Mesendoderm (in vitro differentiated cells): Measurements from ENCODE around the gene TANGO6.
"Not testable (repeated sequence)": the region's sequence is repeated elsewhere in the genome, so short reads cannot be mapped to it uniquely, and the experiment has no call there.

Experiments
- DNase-seq: peaks from one replicate; pipeline ENCODE4 v3.0.0; 2013
- H2AK5ac ChIP-seq: 2 replicates; pipeline ENCODE4 v1.6.1; 2013; ENCODE audit warnings: low read length, inconsistent platforms
- H2BK120ac ChIP-seq: 2 replicates; pipeline ENCODE4 v1.6.1; 2013; ENCODE audit warnings: low read depth, mild to moderate bottlenecking, low read length, moderate library complexity, mixed read lengths
- H2BK15ac ChIP-seq: replicated peaks from 2 replicates; pipeline ENCODE4 v1.6.1; 2013; ENCODE audit warnings: low read depth, mild to moderate bottlenecking, moderate library complexity
- H2BK5ac ChIP-seq: 2 replicates; pipeline ENCODE4 v1.6.1; 2013; ENCODE audit warnings: low read length, inconsistent platforms
- H3K18ac ChIP-seq: 2 replicates; pipeline ENCODE4 v1.6.1; 2013; ENCODE audit warnings: mild to moderate bottlenecking, low read length, mixed read lengths
- H3K23ac ChIP-seq: one replicate; pipeline ENCODE4 v1.6.1; 2013; ENCODE audit warnings: low read length
- H3K27ac ChIP-seq: 2 replicates; pipeline ENCODE4 v1.5.1; 2013; ENCODE audit warnings: low read depth, mild to moderate bottlenecking, inconsistent platforms, low read length, moderate library complexity
- H3K27me3 ChIP-seq: 2 replicates; pipeline ENCODE4 v1.6.1; 2013; ENCODE audit warnings: low read length, control low read depth, mild to moderate bottlenecking, inconsistent platforms; ENCODE audit not compliant: insufficient read depth, poor library complexity
- H3K36me3 ChIP-seq: 2 replicates; pipeline ENCODE4 v1.6.1; 2013; ENCODE audit warnings: low read length, inconsistent platforms; ENCODE audit not compliant: control insufficient read depth, insufficient read depth
- H3K4ac ChIP-seq: one replicate; pipeline ENCODE4 v1.6.1; 2013; ENCODE audit warnings: low read depth, mild to moderate bottlenecking, low read length, moderate library complexity
- H3K4me1 ChIP-seq: 2 replicates; pipeline ENCODE4 v1.6.1; 2013; ENCODE audit warnings: low read depth, low read length, inconsistent platforms; ENCODE audit not compliant: control insufficient read depth
- H3K4me2 ChIP-seq: 2 replicates; pipeline ENCODE4 v1.6.1; 2013; ENCODE audit warnings: low read length
- H3K4me3 ChIP-seq: 2 replicates; pipeline ENCODE4 v1.5.1; 2013; ENCODE audit warnings: mild to moderate bottlenecking, low read length
- H3K56ac ChIP-seq: one replicate; pipeline ENCODE4 v1.6.1; 2013; ENCODE audit warnings: low read length
- H3K79me1 ChIP-seq: 2 replicates; pipeline ENCODE4 v1.6.1; 2013; ENCODE audit warnings: low read length, inconsistent platforms
- H3K79me2 ChIP-seq: 2 replicates; pipeline ENCODE4 v1.6.1; 2013; ENCODE audit warnings: mild to moderate bottlenecking, low read length; ENCODE audit not compliant: control insufficient read depth, insufficient read depth
- H3K9ac ChIP-seq: 2 replicates; pipeline ENCODE4 v1.6.1; 2013; ENCODE audit warnings: low read length, inconsistent platforms
- H4K5ac ChIP-seq: one replicate; pipeline ENCODE4 v1.6.1; 2013; ENCODE audit warnings: low read length
- H4K8ac ChIP-seq: one replicate; pipeline ENCODE4 v1.6.1; 2013; ENCODE audit warnings: low read depth, mild to moderate bottlenecking, control low read depth, low read length, moderate library complexity
- WGBS: extraction: QIAGEN DNeasy Blood & Tissue Kit; methylation state at CpG from one replicate; pipeline ENCODE4 v1.1.7; 2013; ENCODE audit warnings: low lambda C conversion rate, missing lambda C conversion rate; ENCODE audit not compliant: insufficient coverage; ENCODE audit errors: extremely low coverage; 5-methylcytosine and 5-hydroxymethylcytosine counted together

Gene TANGO6

DNA sequence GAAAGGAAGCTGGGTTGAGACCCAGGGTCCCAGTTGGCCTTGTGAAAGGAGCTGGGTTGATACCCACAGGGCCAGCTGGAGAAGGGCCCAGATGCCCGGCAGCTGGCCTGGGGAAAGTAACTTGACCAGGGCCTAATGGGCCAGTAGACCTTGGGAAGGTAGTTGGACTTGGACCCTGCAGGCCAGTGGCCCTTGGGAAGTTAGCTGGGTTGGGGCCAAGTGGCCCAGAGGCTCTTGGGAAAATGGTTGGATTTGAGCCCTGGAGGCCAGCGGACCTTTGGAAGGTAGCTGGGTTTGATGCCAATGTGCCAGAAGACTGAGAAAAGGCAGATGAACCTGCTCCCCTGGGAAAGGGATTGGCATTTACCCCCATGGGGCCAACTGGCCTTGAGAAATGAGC, 275.7 kb downstream of the TANGO6 start:
- Histone ChIP-seq H3K4me3 (no peak overlapping the region), H2BK15ac (no peak overlapping the region), H3K18ac (no peak overlapping the region), H2BK120ac (no peak overlapping the region), H3K23ac (no peak overlapping the region), H3K27ac (no peak overlapping the region), H3K79me1 (peaks cover 2% of the 10 kb centered on the region), H3K4ac (no peak overlapping the region), H4K5ac (no peak overlapping the region), H2AK5ac (no peak overlapping the region), H3K9ac (no peak overlapping the region), H3K79me2 (no peaks in the 10 kb centered on the region), H3K4me1 (no peaks in the 10 kb centered on the region), H2BK5ac (no peak overlapping the region), H3K56ac (no peak overlapping the region), H3K27me3 (no peaks in the 10 kb centered on the region), H4K8ac (no peak overlapping the region), H3K36me3 (peaks cover 7% of the 10 kb centered on the region), H3K4me2 (no peak overlapping the region)
- DNase-seq, result no peak
- no CpG with 5 or more reads among the region's 2 CpGs for WGBS

DNA sequence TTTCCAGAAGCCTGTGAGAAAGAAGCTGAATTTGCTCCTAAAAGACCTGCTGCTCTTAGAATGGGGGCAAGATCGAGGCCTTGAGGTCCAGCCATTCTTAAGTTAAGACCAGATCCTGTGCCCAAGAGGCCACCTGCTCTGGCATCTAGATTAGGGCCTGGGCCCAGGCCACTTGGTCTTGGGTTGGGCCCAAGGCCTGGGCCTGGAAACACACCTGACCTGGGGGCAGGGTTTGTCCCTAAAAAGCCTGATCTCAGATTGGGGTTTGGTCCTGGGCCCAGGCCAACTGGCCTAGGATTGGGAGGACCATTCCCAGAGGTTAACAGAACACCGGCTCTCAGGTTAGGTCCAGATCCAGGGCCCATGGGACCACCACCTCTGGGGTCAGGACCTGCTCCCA, 276.2 kb downstream of the TANGO6 start:
- Histone ChIP-seq H4K8ac (no peak overlapping the region), H2BK15ac (no peak overlapping the region), H4K5ac (no peak overlapping the region), H3K27me3 (no peaks in the 10 kb centered on the region), H3K18ac (no peak overlapping the region), H3K4ac (no peak overlapping the region), H3K4me1 (no peaks in the 10 kb centered on the region), H3K23ac (no peak overlapping the region), H3K56ac (no peak overlapping the region), H3K9ac (no peak overlapping the region), H3K79me2 (no peaks in the 10 kb centered on the region), H2AK5ac (no peak overlapping the region), H3K4me2 (no peak overlapping the region), H2BK5ac (no peak overlapping the region), H2BK120ac (no peak overlapping the region), H3K4me3 (no peak overlapping the region), H3K79me1 (peaks cover 2% of the 10 kb centered on the region), H3K36me3 (peaks cover 7% of the 10 kb centered on the region), H3K27ac (no peak overlapping the region)
- no CpG with 5 or more reads among the region's 2 CpGs for WGBS
- no peak for DNase-seq

DNA sequence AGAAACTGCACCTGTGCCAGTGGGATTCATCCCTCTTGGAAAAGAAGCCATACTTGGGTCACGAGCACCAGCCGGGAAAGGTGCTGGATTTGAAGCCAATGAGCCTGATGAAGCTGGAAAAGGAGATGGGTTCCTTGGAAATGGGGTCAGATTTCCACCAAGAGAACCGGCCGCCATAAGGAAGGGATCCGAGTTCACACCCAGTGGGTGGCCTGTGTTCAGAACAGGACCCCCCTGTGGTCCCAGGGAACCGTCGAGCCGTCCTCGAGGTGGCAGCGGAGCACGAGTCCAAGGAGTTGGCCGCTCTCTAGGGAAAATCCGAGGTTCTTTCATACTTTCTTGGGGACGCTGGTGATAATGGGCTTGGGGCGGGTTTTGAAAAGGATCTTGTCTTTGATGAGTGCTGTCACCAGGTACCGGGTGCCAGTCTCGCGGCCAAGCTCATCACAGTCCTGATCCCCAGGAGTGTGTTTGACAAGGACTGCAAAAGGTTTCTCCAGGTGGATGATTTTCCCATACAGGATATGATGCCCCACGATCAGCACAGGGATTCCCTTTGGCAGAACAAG, 276.8 kb downstream of the TANGO6 start:
- no peak for DNase-seq
- no peak overlapping the region for H3K4me2 ChIP-seq
- no peaks in the 10 kb centered on the region for H3K4me1 ChIP-seq
- no peak overlapping the region for H3K4me3 ChIP-seq
- H3K23ac ChIP-seq, result no peak overlapping the region
- H3K79me1 ChIP-seq, result peaks cover 2% of the 10 kb centered on the region
- WGBS, result no CpG with 5 or more reads among the region's 19 CpGs
- H3K56ac ChIP-seq, result no peak overlapping the region
- no peak overlapping the region for H4K8ac ChIP-seq
- no peaks in the 10 kb centered on the region for H3K27me3 ChIP-seq
- H2BK5ac ChIP-seq, result no peak overlapping the region
- peaks cover under 1% of the 10 kb centered on the region for H3K79me2 ChIP-seq
- H3K36me3 ChIP-seq, result peaks cover 7% of the 10 kb centered on the region
- no peak overlapping the region for H3K18ac ChIP-seq
- no peak overlapping the region for H3K9ac ChIP-seq
- no peak overlapping the region for H2BK15ac ChIP-seq
- H3K27ac ChIP-seq, result no peak overlapping the region
- H2AK5ac ChIP-seq, result no peak overlapping the region
- H2BK120ac ChIP-seq, result no peak overlapping the region
- H3K4ac ChIP-seq, result no peak overlapping the region
- H4K5ac ChIP-seq, result no peak overlapping the region

- Histone ChIP-seq H3K4me1 (no peaks in the 10 kb centered on the region), H3K4ac (no peak overlapping the region), H3K56ac (no peak overlapping the region), H3K4me3 (no peak overlapping the region), H3K18ac (no peak overlapping the region), H3K23ac (no peak overlapping the region), H2AK5ac (no peak overlapping the region), H3K36me3 (peaks cover 6% of the 10 kb centered on the region), H4K8ac (no peak overlapping the region), H3K27me3 (no peaks in the 10 kb centered on the region), H2BK5ac (no peak overlapping the region), H3K79me2 (peaks cover 14% of the 10 kb centered on the region), H2BK15ac (no peak overlapping the region), H3K27ac (no peak overlapping the region), H3K9ac (no peak overlapping the region), H2BK120ac (no peak overlapping the region), H3K4me2 (no peak overlapping the region), H3K79me1 (peaks cover 4% of the 10 kb centered on the region), H4K5ac (no peak overlapping the region)
- peak; percentile 79 for DNase-seq
- no CpG with 5 or more reads among the region's 3 CpGs for WGBS
Observed at GRCh38 chr16:69123910-69124309, 280.6 kb downstream of the TANGO6 start.

DNA sequence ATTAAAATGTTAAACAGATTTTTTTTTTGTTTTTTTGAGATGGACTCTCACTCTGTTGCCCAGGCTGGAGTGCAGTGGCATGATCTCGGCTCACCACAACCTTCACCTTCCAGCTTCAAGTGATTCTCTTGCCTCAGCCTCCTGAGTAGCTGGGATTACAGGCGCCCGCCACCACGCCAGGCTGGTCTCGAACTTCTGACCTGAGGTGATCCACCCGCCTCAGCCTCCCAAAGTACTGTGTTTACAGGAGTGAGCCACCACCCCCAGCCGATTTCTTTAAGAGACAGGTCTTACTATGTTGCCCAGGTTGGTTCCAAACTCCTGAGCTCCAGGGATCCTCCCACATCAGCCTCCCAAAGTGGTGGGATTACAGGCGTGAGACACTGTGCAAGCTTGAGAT, 281.1 kb downstream of the TANGO6 start:
- not testable (repeated sequence) for H2BK5ac ChIP-seq
- WGBS, result no CpG with 5 or more reads among the region's 8 CpGs

GRCh38 chr16:69124961-69125360, 281.6 kb downstream of the TANGO6 start:
- not testable (repeated sequence) for H3K27me3 ChIP-seq, H4K8ac ChIP-seq, H3K4me2 ChIP-seq, H3K23ac ChIP-seq, H2AK5ac ChIP-seq, H2BK120ac ChIP-seq, H3K36me3 ChIP-seq, H4K5ac ChIP-seq, H3K18ac ChIP-seq, H2BK5ac ChIP-seq, H3K9ac ChIP-seq, H3K56ac ChIP-seq, H3K4me1 ChIP-seq, H2BK15ac ChIP-seq, H3K4me3 ChIP-seq, H3K79me1 ChIP-seq, H3K27ac ChIP-seq, DNase-seq, H3K4ac ChIP-seq
- no CpG with 5 or more reads among the region's 14 CpGs for WGBS
- H3K79me2 ChIP-seq, result peaks cover 20% of the 10 kb centered on the region

More for the DNA sequence above, 281.1 kb downstream of the TANGO6 start:
- H3K27ac ChIP-seq, H4K8ac ChIP-seq, H2AK5ac ChIP-seq, H3K56ac ChIP-seq, H2BK15ac ChIP-seq, H3K4ac ChIP-seq, H2BK120ac ChIP-seq, H3K4me3 ChIP-seq, DNase-seq, H3K79me1 ChIP-seq, H3K27me3 ChIP-seq, H3K9ac ChIP-seq, H3K36me3 ChIP-seq, H3K18ac ChIP-seq, H3K4me1 ChIP-seq, H4K5ac ChIP-seq, H3K23ac ChIP-seq, H3K4me2 ChIP-seq: not testable (repeated sequence)
- H3K79me2 ChIP-seq, result peaks cover 15% of the 10 kb centered on the region
